GM19240 (cell line): Measurements from ENCODE around the gene MYOZ1.

ENCODE experiments used
- DNase-seq: peaks from one replicate; pipeline ENCODE4 v3.0.0; 2011; ENCODE audit warnings: low spot score; ENCODE audit not compliant: insufficient read length

MYOZ1 gene

DNA sequence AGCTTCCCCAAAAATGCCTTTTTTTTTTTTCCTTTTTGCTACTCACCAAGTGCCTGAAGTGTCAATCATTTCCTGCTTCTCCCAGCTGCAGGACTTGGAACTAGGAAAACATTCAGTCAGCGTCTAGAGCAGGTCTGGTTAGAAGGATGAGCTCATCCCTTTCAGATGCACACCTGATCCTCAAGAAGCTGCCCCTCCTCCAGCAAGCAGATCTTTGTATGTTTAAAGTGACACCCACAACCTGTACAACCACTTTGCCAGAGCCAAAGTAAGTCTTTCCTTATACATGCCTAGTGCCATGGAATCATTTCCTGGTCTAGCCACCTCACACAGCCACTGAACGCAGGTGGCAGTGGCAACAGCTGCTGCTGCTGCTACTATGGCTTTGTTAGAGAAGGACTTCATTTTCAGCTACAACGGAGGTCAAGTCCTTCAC is 39.8 kb downstream of the MYOZ1 start:
- no peak for DNase-seq

DNA sequence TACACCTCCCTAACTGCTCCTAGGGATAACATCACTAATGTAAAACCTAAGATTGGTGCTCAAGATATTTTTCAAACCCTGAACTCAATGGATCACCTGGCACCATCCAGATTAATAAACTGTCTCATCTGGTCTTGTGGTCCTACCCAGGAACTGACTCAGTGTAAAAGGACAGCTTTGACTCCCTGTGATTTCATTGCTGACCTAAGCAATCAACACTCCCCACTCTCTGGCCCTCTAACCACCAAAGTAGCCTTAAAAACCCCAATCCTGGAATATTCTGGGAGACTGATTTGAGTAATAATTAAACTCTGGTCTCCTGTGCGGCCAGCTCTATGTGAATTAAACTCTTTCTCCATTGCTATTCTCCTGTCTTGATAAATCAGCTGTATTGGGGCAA is 43.9 kb downstream of the MYOZ1 start:
- no peak for DNase-seq

DNA sequence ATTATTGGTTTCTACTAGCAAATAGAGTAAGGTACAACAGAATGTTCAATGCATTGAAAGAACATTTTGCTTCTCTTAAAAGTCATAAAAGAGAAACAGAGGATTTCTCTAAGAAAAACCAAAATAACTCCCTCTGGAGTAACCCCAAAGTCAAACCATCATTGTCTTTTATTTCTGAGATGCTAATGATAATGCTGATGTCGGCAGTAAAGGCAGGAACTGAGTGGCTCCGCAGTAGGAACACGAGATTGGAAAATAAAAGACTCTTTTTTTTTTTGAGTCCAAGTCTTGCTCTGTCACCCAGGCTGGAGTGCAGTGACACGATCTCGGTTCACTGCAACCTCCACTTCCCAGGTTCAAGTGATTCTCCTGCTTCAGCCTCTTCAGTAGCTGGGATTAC is 47.5 kb downstream of the MYOZ1 start:
- DNase-seq: no peak

DNA sequence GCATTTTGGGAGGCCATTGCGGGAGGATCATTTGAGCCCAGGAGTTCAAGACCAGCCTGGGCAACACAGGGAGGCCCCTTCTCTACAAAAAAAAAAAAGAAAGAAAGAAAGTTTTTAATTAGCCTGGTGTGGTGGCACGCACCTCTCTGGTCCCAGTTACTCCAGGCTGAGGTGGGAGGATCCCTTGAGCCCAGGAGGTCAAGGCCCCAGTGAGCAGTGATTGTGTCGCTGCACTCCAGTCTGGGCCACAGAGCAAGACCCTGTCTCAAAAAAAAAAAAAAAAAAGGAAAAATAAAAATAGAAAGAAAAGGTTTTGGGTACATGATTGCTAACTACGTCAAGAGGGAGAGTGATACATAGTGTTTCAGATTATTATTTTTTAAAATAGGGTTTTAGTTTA is 48.2 kb downstream of the MYOZ1 start:
- no peak for DNase-seq

DNA sequence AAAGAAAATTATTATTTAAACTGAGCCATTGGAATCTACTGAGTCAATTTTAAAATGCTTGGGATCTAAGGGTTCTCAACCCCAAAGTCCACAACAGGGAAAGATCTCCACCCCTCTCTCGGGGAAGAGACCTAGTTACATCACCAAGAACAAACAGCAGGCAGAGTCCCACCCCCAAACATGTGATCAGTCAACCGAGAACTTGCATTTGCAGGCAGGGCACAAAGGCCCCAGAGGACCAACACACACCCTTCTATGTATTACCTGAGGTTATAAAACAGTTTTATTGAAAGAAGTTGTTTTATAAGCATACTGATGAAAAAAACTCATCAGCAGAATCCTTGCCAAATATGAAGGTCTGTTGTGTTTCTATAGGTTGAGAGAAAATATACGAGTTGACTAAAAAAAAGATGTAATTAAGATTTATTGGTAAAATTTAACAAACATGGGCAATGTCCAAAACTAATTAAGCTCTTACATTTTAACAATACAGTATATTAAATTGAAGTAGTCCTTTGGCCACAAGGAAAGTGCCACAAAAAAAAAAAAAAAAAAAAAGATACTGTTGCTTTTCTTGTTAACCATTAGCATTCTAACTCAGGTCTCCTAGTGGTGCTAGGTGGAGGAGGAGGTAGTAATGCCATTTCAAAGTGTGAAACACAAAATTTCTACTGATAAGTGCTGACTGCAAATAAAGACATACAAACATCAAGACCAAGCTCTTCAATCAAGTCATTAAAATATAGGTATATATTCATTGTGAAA is 49.2 kb downstream of the MYOZ1 start:
- DNase-seq: no peak

DNA sequence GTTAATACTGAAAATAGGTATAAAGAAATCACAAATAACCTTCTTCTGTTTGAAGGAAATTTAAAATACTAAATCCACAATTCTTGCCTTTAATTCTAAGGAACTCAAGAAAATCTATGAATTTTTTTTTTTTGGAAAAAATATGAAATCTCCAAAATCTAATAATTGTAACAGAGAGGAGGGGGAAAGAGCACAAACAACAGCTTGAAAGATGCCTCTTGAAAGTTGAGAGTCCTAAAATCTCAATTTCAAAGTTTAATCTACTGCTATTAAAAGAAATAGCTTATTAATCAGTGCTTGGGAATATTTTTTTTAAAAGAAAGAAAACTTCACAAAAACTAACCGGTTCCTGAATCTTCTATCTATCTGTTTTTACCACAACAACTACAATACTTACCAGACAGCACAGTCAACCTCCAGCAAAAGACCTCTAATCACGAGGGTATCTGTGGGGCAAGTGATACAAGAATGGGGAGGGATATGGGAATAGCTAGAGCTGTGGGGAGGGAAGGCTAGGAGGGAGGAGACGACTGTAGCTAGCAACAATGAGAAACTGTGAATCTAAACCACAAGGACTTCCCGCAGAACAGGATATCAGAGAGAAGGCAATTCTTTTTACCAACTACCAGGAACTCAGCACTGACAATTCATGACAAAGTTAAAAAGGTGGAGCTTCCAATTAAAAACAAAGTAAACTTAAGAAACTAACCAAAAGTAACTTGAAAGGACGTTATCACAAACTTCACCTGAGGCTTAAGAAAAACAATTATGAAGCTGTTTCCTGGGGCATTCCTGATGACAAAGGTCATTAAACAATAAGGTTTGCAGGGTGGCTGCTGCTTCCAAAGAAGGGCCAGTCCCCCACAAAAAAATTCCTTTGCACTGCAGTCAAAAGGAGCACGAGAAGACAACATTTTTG is 50.1 kb downstream of the MYOZ1 start, which contains the start of gene USP54:
Gene USP54, minus strand, starts transcription at position 462 of the 919 bp plus-strand sequence. CDS start 15,684 bp downstream, outside the sequence.
- no peak for DNase-seq

DNA sequence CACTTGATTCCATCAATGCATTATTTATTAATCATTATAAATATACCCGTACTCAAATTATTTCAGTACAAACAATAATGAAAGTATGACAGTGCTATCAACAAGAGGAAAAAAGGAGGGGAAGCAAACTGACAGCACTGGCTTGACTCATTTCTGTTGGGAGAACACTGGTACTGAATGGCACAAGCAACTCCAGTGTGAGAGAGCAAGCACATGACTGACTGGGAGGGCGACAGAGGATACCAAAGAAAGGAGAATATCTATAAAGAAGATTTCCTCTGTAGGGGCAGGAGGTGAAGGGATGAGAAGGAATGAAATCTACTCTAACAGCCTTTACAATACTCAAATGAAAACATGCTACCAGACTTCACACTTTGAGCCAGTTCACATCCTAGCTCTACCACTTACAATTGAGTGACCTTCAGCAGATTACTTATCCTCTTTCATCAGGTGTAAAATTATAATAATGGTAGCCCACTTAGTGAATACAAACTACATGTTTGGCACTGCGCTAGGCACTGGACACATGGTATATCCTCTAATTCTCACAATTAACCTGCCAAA is 51.6 kb downstream of the MYOZ1 start:
- DNase-seq: no peak

DNA sequence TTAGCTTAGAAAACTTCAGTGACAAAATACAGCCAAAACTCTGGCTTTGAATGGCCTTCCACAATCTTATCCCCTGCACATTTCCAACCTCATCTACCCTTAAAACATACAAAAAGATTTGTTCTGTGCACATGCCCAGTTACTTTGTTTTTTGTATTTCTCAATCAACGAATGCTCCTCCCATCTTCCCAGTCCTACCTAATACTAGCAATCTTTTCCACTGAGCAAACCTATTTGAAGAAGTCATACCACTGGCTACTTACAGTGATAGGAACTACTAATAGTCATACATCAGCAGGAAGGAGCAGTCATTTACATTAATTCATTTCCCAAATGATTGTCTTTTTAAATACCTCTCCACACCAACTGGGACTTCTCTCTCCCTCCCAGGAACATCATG is 52.6 kb downstream of the MYOZ1 start:
- no peak for DNase-seq

DNA sequence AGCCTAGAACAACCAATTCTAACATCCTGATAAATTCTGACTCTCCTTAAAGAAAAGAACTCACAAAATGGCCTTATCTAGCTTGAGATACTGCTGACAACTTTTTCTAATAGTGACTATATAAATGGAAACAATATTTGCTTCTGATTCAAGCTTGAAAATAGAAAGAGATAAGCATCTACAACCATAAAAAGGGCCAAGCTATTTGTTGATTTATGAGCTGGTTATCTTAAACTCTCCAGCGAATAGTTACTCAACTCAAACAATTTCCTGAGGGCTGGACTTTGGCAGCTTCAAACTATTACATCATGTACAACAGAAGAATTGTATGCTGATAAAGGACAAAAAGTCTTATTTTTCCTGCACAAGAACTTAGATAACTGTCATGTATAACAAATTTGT is 54.7 kb downstream of the MYOZ1 start:
- DNase-seq: no peak

DNA sequence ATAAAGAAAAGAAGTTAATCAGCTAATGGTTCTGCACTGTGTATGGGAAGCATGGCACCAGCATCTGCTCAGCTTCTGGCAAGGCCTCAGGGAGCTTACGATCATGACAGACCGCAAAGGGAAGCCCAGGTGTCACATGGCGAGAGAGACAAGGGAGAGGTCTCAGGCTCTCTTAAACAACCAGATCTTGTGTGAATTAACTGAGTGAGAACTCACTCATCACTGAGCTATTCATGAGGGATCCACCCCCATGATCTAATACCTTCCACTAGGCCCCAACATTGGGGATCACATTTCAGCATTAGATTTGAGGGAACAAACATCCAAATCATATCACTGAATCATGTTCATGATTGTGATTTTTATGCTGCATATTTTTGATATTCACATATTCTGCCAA is 55.9 kb downstream of the MYOZ1 start:
- DNase-seq: no peak

DNA sequence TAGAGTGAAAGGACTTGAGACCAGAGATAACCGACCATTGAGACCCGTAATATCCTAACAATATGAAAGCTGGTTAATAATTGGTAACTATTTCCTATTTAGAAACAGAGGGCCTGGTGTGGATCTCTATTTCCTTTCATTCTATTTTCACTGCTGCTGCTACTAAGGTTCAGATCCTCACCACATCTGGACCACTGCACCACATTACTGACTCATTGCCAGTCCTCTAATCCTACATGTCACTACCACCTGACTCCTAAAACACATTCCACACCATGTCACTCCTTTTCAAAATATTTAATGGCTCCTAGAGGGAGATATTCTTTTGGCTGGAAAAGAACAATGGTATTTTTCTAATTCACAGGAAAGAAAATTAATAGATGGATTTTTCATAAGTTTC is 56.5 kb downstream of the MYOZ1 start:
- DNase-seq: no peak

DNA sequence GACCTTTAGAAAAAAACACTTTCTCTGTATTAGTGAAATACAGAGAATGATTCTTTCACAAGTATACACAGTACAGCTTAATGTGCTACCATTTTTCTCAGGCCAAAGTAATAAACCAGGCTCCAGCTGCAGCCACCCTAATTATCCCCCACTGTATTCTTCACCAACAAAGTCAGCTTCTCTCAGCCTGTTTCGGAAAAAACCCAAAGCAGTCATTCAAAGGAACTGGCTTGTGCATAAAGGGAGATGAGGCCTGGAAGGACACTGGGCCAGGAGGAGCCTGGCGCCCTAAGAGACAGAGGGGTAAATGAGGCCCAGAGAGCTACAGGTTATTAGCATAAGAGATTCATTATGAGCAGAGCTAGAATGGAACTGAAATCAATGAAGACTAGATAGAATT is 59.4 kb downstream of the MYOZ1 start:
- DNase-seq: no peak
